PC-9 (cell line): Measurements from ENCODE around the gene SLC22A23. TPM values are rescaled to one million over a fixed set of nuclear protein-coding genes. Genes with fewer than 3 reads are reported as not detected.
A peak's percentile ranks its signal among the peaks of the same experiment; 100 is the strongest.

Experiments used
- BruUV-seq: library from RNA; stranded (reverse); fragments of 400-500 nt; replicated peaks from 2 replicates; lab custom pipeline; 2021; lab: Mats Ljungman, UMichigan
- CTCF ChIA-PET: fragments of 300-600 bp; sonication (Branson Sonifier 250); formaldehyde crosslinking; loops from one replicate; lab custom pipeline; 2022; ENCODE audit warnings: antibody characterized with exemption; lab: Charles Lee
- POLR2A ChIA-PET: fragments of 300-600 bp; sonication (Branson Sonifier 250); formaldehyde crosslinking; loops from one replicate; lab custom pipeline; 2022; ENCODE audit warnings: antibody characterized with exemption; ENCODE audit not compliant: unreplicated experiment; lab: Charles Lee
- DNase-seq, 2 experiments: peaks; one replicate each; pipeline versions ENCODE4 v3.0.0 to v3.0.0-alpha.2; 2015 to 2022; ENCODE audit warnings: mixed read lengths in 1 of 2
- H2AFZ ChIP-seq: fragments of 200-600 bp; sonication (generic); 2 replicates; pipeline ENCODE4 v1.8.1; 2017; ENCODE audit warnings: antibody characterized with exemption
- H3F3A ChIP-seq: fragments of 200-600 bp; sonication (generic); 2 replicates; pipeline ENCODE4 v1.8.1; 2017; ENCODE audit warnings: antibody characterized with exemption, mild to moderate bottlenecking, low read depth; ENCODE audit not compliant: insufficient read depth
- H3K27ac ChIP-seq: fragments of 200-600 bp; sonication (generic); 2 replicates; pipeline ENCODE4 v1.6.1; 2016; ENCODE audit warnings: mixed run types
- H3K27me3 ChIP-seq: fragments of 200-600 bp; sonication (generic); 2 replicates; pipeline ENCODE4 v1.6.1; 2016; ENCODE audit warnings: low read depth, mixed run types; ENCODE audit not compliant: insufficient read depth
- H3K36me3 ChIP-seq: fragments of 200-600 bp; sonication (generic); 2 replicates; pipeline ENCODE4 v1.6.1; 2016; ENCODE audit warnings: low read depth, mixed run types
- H3K4me1 ChIP-seq: fragments of 200-600 bp; sonication (generic); replicated peaks from 2 replicates; pipeline ENCODE4 v1.6.1; 2016; ENCODE audit warnings: mixed run types; ENCODE audit not compliant: insufficient read depth
- H3K4me2 ChIP-seq: fragments of 200-600 bp; sonication (generic); 2 replicates; pipeline ENCODE4 v1.6.1; 2017; ENCODE audit warnings: mixed run types
- H3K4me3 ChIP-seq: fragments of 200-600 bp; sonication (generic); 2 replicates; pipeline ENCODE4 v1.6.1; 2016; ENCODE audit warnings: mixed run types
- H3K79me2 ChIP-seq: fragments of 200-600 bp; sonication (generic); 2 replicates; pipeline ENCODE4 v1.6.1; 2017; ENCODE audit warnings: low read depth, mixed run types
- H3K9me2 ChIP-seq: fragments of 200-600 bp; sonication (generic); 2 replicates; pipeline ENCODE4 v1.8.1; 2017; ENCODE audit warnings: mild to moderate bottlenecking; ENCODE audit not compliant: insufficient read depth
- H3K9me3 ChIP-seq: fragments of 200-600 bp; sonication (generic); 2 replicates; pipeline ENCODE4 v1.8.1; 2016; ENCODE audit warnings: low read depth; ENCODE audit not compliant: insufficient read depth
- H4K20me1 ChIP-seq: fragments of 200-600 bp; sonication (generic); 2 replicates; pipeline ENCODE4 v1.8.1; 2017; ENCODE audit not compliant: insufficient read depth
- EZH2 ChIP-seq: fragments of 200-600 bp; sonication (generic); IDR thresholded peaks from 2 replicates; pipeline ENCODE4 v1.8.0; 2017; ENCODE audit warnings: antibody characterized with exemption, low read depth
- intact Hi-C: fragments of 100-400 bp; cut with micrococcal nuclease; formaldehyde crosslinking; loops from one replicate; pipeline ENCODE4 v1.10.0; 2022; ENCODE audit not compliant: unreplicated experiment
- total RNA-seq: library from RNA; stranded (reverse); gene quantifications from 2 replicates; pipeline ENCODE4 v1.2.3, GENCODE V29; 2021
- TF ChIP-seq, protein P1 (sequence below): fragments of 200-600 bp; sonication (generic); conservative IDR thresholded peaks from 2 replicates; pipeline ENCODE4 v1.6.1; 2017; ENCODE audit warnings: mixed run types, antibody characterized with exemption, mild to moderate bottlenecking, moderate library complexity

The SLC22A23 gene
- total RNA-seq, 1 experiment from 2014 or later: 13.5 TPM

- Histone ChIP-seq H3K4me2 (no peak overlapping the region), H3K4me3 (no peak overlapping the region), H3K9me3 (no peaks in the 10 kb centered on the region), H4K20me1 (no peaks in the 10 kb centered on the region), H3K36me3 (no peaks in the 10 kb centered on the region), H3K79me2 (no peaks in the 10 kb centered on the region), H3K9me2 (no peaks in the 10 kb centered on the region), H3K27me3 (no peaks in the 10 kb centered on the region), H3F3A (no peaks in the 10 kb centered on the region), H3K27ac (no peak overlapping the region), H3K4me1 (no peaks in the 10 kb centered on the region), H2AFZ (no peak overlapping the region)
- BruUV-seq: no TSS peak
- ChIA-PET POLR2A (no interaction called here), CTCF (no interaction called here)
- TF ChIP-seq EZH2: no peak
- TF ChIP-seq, protein P1, sequence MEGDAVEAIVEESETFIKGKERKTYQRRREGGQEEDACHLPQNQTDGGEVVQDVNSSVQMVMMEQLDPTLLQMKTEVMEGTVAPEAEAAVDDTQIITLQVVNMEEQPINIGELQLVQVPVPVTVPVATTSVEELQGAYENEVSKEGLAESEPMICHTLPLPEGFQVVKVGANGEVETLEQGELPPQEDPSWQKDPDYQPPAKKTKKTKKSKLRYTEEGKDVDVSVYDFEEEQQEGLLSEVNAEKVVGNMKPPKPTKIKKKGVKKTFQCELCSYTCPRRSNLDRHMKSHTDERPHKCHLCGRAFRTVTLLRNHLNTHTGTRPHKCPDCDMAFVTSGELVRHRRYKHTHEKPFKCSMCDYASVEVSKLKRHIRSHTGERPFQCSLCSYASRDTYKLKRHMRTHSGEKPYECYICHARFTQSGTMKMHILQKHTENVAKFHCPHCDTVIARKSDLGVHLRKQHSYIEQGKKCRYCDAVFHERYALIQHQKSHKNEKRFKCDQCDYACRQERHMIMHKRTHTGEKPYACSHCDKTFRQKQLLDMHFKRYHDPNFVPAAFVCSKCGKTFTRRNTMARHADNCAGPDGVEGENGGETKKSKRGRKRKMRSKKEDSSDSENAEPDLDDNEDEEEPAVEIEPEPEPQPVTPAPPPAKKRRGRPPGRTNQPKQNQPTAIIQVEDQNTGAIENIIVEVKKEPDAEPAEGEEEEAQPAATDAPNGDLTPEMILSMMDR: no peak
- no peak for DNase-seq
- intact Hi-C loops: no loop called here
Observed at GRCh38 chr6:3311826-3312225, 145.0 kb downstream of the SLC22A23 start.

- H3K27me3 ChIP-seq: no peaks in the 10 kb centered on the region
- H3K9me3 ChIP-seq: no peaks in the 10 kb centered on the region
- no peaks in the 10 kb centered on the region for H3K79me2 ChIP-seq
- H3K4me3 ChIP-seq: no peak overlapping the region
- no peaks in the 10 kb centered on the region for H3K4me1 ChIP-seq
- no peak overlapping the region for H3K27ac ChIP-seq
- intact Hi-C loops: no loop called here
- ChIA-PET POLR2A (no interaction called here), CTCF (no interaction called here)
- no peak overlapping the region for H2AFZ ChIP-seq
- 0 out of 2 replicates have a peak overlapping the region, but pooled peaks have one; percentile 7 for H3K4me2 ChIP-seq
- no TSS peak for BruUV-seq
- H3F3A ChIP-seq: no peaks in the 10 kb centered on the region
- peak in 1 of 2 experiments; percentile 76 for DNase-seq
- no peaks in the 10 kb centered on the region for H4K20me1 ChIP-seq
- no peaks in the 10 kb centered on the region for H3K36me3 ChIP-seq
- TF ChIP-seq, protein P1: no peak
- H3K9me2 ChIP-seq: no peaks in the 10 kb centered on the region
Observed at GRCh38 chr6:3310703-3311102, 146.1 kb downstream of the SLC22A23 start.

DNA sequence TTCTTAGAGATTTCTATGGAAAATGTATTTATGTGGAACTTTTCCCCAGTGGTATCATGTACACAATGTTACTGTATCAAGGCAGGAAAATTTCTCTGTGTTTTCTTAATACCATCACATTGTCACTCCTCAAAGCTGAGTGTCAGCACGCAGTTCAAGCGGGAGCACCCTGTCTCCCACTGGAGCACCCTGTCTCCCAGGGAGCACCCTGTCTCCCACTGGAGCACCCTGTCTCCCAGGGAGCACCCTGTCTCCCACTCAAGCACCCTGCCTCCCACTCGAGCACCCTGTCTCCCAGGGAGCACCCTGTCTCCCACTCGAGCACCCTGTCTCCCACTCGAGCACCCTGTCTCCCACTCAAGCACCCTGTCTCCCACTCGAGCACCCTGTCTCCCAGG is 146.8 kb downstream of the SLC22A23 start:
- Histone ChIP-seq H3K36me3 (no peaks in the 10 kb centered on the region), H3K4me3 (no peak overlapping the region), H3F3A (no peaks in the 10 kb centered on the region), H3K4me2 (no peak overlapping the region), H3K27ac (no peak overlapping the region), H3K79me2 (no peaks in the 10 kb centered on the region), H3K27me3 (no peaks in the 10 kb centered on the region), H4K20me1 (no peaks in the 10 kb centered on the region), H3K9me3 (no peaks in the 10 kb centered on the region), H3K4me1 (no peaks in the 10 kb centered on the region), H3K9me2 (no peaks in the 10 kb centered on the region), H2AFZ (no peak overlapping the region)
- DNase-seq: no peak
- intact Hi-C loops: no loop called here
- ChIA-PET POLR2A (no interaction called here), CTCF (no interaction called here)
- no peak for TF ChIP-seq EZH2
- TF ChIP-seq, protein P1: no peak
- no TSS peak for BruUV-seq
